GM21825 (cell line): Measurements from ENCODE around the gene PSAT1.
"Not testable (repeated sequence)": the region's sequence is repeated elsewhere in the genome, so short reads cannot be mapped to it uniquely, and the experiment has no call there.

ENCODE experiments used
- ATAC-seq: cut with Tn5 transposase; IDR thresholded peaks from one replicate; pipeline ENCODE4 v1.9.1; 2021; ENCODE audit warnings: mild to moderate bottlenecking, moderate library complexity; ENCODE audit not compliant: unreplicated experiment

PSAT1 gene

GRCh38 chr9:78296893-78297671, at the start of gene PSAT1:
PSAT1 (plus strand) TSS chr9:78297125; CDS start chr9:78297211, 86 bp downstream.
- ATAC-seq: peak; percentile 98

DNA sequence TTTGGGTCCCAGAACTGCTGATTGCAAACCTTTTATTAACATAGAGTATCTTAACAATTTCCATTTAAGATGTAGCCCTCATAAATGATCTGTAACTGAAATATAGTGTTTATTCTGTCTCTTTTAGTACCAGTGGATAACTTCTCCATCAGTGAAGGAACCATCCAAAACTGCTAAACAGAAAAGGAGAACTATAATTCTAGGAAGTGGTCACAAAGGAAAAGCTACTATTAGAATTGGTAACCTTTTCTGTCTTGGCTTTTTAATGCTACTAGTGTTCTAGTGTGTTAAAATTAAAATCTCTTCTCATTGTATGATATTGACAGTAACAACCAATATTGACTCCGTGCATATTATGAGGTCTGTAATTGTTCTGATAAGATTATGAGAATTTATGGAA, 48.3 kb upstream of the PSAT1 start:
- ATAC-seq: no peak

DNA sequence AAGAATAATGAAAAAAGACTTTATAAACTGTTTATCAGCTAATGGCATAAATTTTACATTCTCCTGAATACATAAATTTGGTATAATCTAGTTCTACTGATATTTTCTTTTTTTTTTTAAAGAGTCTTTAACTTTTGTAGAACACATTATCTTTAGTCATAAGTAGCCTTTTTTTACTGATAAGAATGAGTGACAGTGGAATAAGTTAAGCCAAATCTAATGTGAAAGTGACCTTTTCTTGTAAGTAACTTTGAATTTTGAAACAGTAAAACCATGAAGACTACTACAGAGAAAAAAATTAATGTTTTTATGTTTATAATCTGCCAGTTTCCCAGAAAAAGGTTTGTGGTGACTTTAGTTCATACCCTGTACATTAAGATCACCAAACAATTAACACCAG, 47.4 kb upstream of the PSAT1 start:
- ATAC-seq: no peak

DNA sequence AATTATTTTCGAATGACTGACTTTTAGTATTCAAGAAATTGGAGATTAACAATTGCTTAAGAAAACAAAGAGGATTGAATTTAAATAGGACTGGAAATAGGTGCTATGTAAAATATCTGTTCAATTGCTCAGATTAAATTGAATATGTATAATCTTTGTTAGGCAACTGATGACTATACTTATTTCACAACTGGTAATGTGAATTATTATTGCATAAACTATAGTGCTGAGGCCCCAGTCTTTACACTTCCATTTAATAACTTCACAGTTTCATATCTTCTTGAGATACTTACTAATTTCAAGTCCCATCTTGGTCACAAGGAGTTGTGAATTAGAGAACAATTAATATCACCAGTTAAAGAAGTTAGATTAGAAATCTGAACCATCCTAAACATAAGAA, 44.3 kb upstream of the PSAT1 start:
- no peak for ATAC-seq

DNA sequence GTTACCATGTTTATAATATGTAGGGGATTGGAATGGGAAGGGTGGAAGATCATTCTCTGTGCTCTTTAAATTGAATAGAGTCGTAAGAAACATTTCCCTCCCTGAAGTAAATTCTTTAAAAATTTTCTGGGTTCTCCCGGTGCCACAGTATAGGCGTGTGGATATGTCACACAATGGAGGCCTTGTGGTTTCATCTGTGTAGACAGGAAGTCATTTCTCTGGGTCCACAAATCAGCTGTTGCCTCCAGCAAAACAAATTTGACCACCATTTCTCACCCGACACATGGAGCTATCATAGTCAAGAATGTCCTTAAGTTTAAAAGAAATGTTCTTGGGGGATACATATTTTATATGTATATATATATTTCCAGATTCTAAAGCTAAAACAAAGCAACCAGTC, 43.6 kb upstream of the PSAT1 start:
- ATAC-seq: no peak

GRCh38 chr9:78261403-78262001, 35.4 kb upstream of the PSAT1 start:
- no peak for ATAC-seq

GRCh38 chr9:78262655-78263054, 34.3 kb upstream of the PSAT1 start:
- ATAC-seq: no peak

DNA sequence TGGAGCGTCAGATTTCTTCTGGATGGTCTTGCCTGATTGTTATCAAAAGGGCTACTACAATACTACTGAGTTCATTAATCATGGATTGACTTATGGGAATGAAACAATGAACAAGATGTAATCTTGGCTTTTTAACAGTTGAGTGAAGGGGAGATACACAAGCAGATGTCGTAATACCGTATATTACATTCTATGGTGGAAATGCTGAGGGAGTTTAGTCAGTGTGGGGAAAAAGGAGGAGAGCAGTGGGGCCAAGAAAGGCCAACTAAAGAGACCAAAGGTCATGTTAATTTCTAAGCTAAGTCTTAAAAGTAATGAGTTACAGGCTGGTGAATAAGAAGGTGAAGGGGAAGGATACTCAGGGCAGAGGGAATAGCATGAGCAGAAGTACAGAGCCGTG, 29.0 kb upstream of the PSAT1 start:
- no peak for ATAC-seq

DNA sequence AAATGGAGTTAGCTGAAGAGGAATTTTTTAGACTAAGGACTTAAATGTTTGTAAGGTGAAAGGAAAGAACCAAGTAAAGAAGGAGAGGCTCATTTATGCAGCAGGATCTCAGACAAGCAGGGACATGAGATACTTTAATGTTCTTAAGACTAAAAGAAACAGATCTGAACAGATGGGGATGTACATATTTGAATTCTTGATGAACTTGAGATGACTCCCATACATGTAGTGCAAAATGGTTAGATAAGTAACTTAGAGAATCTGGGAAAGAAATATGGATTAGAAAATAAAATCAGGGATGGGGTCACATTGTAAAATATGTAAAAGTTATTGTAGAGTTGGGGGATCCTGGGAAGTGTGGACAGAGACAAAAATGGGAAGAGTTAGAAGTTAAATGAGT, 27.1 kb upstream of the PSAT1 start:
- ATAC-seq: no peak

DNA sequence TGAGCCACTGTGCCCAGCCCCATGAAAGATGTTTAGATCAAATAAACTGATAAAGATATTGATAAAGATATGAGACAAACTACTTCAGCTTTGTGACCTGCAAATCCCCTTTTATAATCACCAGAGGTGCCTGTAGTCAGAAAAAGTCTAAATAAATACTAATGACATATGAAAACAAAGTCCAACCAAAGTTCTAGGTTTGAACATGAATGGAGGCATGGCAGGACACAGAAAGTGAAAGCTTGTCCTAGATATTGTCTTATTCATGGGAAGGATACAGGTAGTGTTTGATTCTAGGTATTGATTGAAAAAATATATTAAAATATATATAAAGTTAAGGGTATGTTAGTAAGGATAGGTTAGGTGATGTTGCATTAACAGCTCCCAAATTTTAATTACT, 24.6 kb upstream of the PSAT1 start:
- ATAC-seq: no peak

- no peak for ATAC-seq
These were observed 23.2 kb upstream of the PSAT1 start for GRCh38 chr9:78273761-78274160.

GRCh38 chr9:78278177-78278777, 18.6 kb upstream of the PSAT1 start:
- ATAC-seq: no peak

DNA sequence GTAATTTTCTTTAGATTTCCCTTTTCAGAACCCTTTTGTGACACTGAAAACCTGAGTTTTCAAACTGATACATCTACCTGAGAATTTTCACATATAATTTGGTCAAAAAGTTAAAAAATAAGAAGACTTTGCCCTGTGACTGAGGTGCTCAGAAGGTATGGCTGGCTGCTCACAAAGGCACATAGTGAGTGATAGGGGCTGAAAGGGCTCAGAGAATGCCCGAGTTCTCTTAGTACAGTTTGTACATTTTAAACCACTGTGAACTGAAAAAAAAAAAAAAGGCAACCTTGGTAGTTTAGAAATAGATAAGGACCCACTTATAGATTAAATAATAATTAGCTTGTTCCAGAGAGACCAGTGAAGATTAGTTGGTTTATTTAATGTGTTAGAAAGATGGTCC, 18.1 kb upstream of the PSAT1 start:
- no peak for ATAC-seq

- no peak for ATAC-seq
These were observed 15.8 kb upstream of the PSAT1 start for GRCh38 chr9:78280982-78281668.

- ATAC-seq: not testable (repeated sequence)
These were observed 12.7 kb upstream of the PSAT1 start for GRCh38 chr9:78284181-78284580.

DNA sequence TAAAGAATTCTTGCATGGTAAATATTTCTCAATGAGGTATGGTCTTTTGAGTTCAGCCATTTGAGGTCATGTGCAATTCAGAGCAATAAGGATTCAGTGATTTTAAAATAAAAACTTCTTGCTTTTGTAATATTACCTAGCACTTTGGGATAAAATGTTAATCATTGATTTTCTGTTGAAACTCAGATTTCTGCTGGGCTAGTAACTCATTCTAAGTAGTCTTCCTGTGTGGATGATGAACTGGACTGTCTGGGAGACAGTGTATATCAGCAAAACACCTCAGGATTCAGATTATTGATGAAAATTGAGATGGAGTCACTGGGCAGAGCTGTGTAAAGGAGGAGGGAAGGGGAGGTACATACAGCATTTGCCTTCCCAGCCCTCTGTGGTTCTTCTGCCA, 10.8 kb upstream of the PSAT1 start:
- ATAC-seq: no peak

DNA sequence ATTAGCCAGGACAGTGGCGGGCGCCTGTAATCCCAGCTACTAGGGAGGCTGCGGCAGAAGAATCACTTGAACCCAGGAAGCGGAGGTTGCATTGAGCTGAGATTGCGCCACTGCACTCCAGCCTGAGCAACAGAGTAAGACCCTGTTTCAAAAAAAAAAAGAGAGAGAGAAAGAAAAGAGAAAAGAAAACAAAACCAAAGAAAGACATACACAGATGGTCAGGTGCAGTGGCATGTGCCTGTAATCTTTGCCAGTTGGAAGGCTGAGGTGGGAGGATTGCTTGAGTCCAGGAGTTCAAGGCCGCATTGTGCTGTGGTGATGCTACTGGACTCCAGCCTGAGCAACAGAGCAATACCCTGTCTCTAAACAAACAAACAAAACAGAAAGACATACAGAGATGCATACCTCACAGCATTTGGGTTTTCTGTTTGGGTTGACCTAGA, 10.0 kb upstream of the PSAT1 start:
- no peak for ATAC-seq

GRCh38 chr9:78288214-78288892, 8.6 kb upstream of the PSAT1 start:
- no peak for ATAC-seq

GRCh38 chr9:78289474-78289873, 7.5 kb upstream of the PSAT1 start:
- ATAC-seq: no peak

- no peak for ATAC-seq
These were observed 5.5 kb upstream of the PSAT1 start for GRCh38 chr9:78291240-78291925.
